ENCODE data around the gene MSN. TPM values are rescaled to one million over a fixed set of nuclear protein-coding genes. Genes with fewer than 3 reads are reported as not detected.
"Not testable (repeated sequence)": the region's sequence is repeated elsewhere in the genome, so short reads cannot be mapped to it uniquely, and the experiment has no call there.

MSN gene
- polyA plus RNA-seq, 1 donor (not counting 4 experiments of a cell fraction or from before 2014, with no cell fraction given) = 421 TPM

- H4K20me1 ChIP-seq (ENCODE audit: control insufficient read depth, extremely low read depth, insufficient read depth, low read length) = no peaks in the 10 kb centered on the region
- no peaks in the 10 kb centered on the region for H3K9me1 ChIP-seq (ENCODE audit: control insufficient read depth, extremely low read depth, insufficient read depth, low read length)
- no peak for TF ChIP-seq CTCF (optimal IDR thresholded peaks at IDR 0.05 in 1 of 3, IDR thresholded peaks at IDR 0.05 in 1 of 3, conservative IDR thresholded peaks at IDR 0.05 in 1 of 3; ENCODE audit: extremely low read depth in 1 of 3, insufficient read depth in 2 of 3, low read length in 3 of 3)
- no peak for TF ChIP-seq EZH2 (IDR thresholded peaks at IDR 0.05; ENCODE audit: low read length)
- no peaks in the 10 kb centered on the region for H3K4me1 ChIP-seq (ENCODE audit: control insufficient read depth, extremely low read depth, insufficient read depth, low read length)
- no peak overlapping the region for H3K4me2 ChIP-seq (ENCODE audit: control insufficient read depth, extremely low read depth, insufficient read depth, low read depth, low read length)
- no peaks in the 10 kb centered on the region for H3K36me3 ChIP-seq (ENCODE audit: control insufficient read depth in 2 of 2, extremely low read depth in 1 of 2, insufficient read depth in 2 of 2, low read length in 2 of 2)
- H3K9ac ChIP-seq (ENCODE audit: control insufficient read depth, extremely low read depth, insufficient read depth, low read length) = no peak overlapping the region
- no peak overlapping the region for H2AFZ ChIP-seq (ENCODE audit: control insufficient read depth, low read length)
- H3K27ac ChIP-seq (ENCODE audit: control insufficient read depth, insufficient read depth, low read length) = no peak overlapping the region
- dilution Hi-C loops (cut with MboI; ENCODE audit: extremely low pct_ligation_motif_present, low sequenced_read_pairs) = no loop called here
- H3K27me3 ChIP-seq (ENCODE audit: control insufficient read depth, extremely low read depth, insufficient read depth, low read length) = no peaks in the 10 kb centered on the region
- H3K4me3 ChIP-seq (ENCODE audit: control insufficient read depth in 2 of 3, extremely low read depth in 1 of 3, insufficient read depth in 2 of 3, low read depth in 1 of 3, low read length in 3 of 3) = no peak overlapping the region
- no peaks in the 10 kb centered on the region for H3K9me3 ChIP-seq (ENCODE audit: control insufficient read depth, low read depth, low read length)
- DNase-seq (ENCODE audit: low read depth, low spot score) = no peak
- H3K79me2 ChIP-seq (ENCODE audit: control insufficient read depth, insufficient read depth, low read length) = no peaks in the 10 kb centered on the region
- no peak for FAIRE-seq
Measured at GRCh38 chrX:65635822-65636221, 31.6 kb upstream of the MSN start.

- H3K36me3 ChIP-seq (ENCODE audit: control insufficient read depth in 2 of 2, extremely low read depth in 1 of 2, insufficient read depth in 2 of 2, low read length in 2 of 2); H4K20me1 ChIP-seq (ENCODE audit: control insufficient read depth, extremely low read depth, insufficient read depth, low read length); H3K9me1 ChIP-seq (ENCODE audit: control insufficient read depth, extremely low read depth, insufficient read depth, low read length); FAIRE-seq; H3K4me3 ChIP-seq (ENCODE audit: control insufficient read depth in 2 of 3, extremely low read depth in 1 of 3, insufficient read depth in 2 of 3, low read depth in 1 of 3, low read length in 3 of 3); dilution Hi-C loops (cut with MboI; ENCODE audit: extremely low pct_ligation_motif_present, low sequenced_read_pairs); H3K4me2 ChIP-seq (ENCODE audit: control insufficient read depth, extremely low read depth, insufficient read depth, low read depth, low read length); H3K9me3 ChIP-seq (ENCODE audit: control insufficient read depth, low read depth, low read length); H3K27ac ChIP-seq (ENCODE audit: control insufficient read depth, insufficient read depth, low read length); H3K4me1 ChIP-seq (ENCODE audit: control insufficient read depth, extremely low read depth, insufficient read depth, low read length); H3K79me2 ChIP-seq (ENCODE audit: control insufficient read depth, insufficient read depth, low read length); H3K9ac ChIP-seq (ENCODE audit: control insufficient read depth, extremely low read depth, insufficient read depth, low read length); DNase-seq (ENCODE audit: low read depth, low spot score); H3K27me3 ChIP-seq (ENCODE audit: control insufficient read depth, extremely low read depth, insufficient read depth, low read length); H2AFZ ChIP-seq (ENCODE audit: control insufficient read depth, low read length): not testable (repeated sequence)
Measured at GRCh38 chrX:65636261-65636660, 31.2 kb upstream of the MSN start.

GRCh38 chrX:65637335-65637734, 30.1 kb upstream of the MSN start:
- Histone ChIP-seq H2AFZ (ENCODE audit: control insufficient read depth, low read length) (no peak overlapping the region), H3K27ac (ENCODE audit: control insufficient read depth, insufficient read depth, low read length) (no peak overlapping the region), H4K20me1 (ENCODE audit: control insufficient read depth, extremely low read depth, insufficient read depth, low read length) (no peaks in the 10 kb centered on the region), H3K9me3 (ENCODE audit: control insufficient read depth, low read depth, low read length) (no peaks in the 10 kb centered on the region), H3K4me3 (ENCODE audit: control insufficient read depth in 2 of 3, extremely low read depth in 1 of 3, insufficient read depth in 2 of 3, low read depth in 1 of 3, low read length in 3 of 3) (no peak overlapping the region), H3K79me2 (ENCODE audit: control insufficient read depth, insufficient read depth, low read length) (no peaks in the 10 kb centered on the region), H3K4me2 (ENCODE audit: control insufficient read depth, extremely low read depth, insufficient read depth, low read depth, low read length) (no peak overlapping the region), H3K4me1 (ENCODE audit: control insufficient read depth, extremely low read depth, insufficient read depth, low read length) (no peaks in the 10 kb centered on the region), H3K9ac (ENCODE audit: control insufficient read depth, extremely low read depth, insufficient read depth, low read length) (no peak overlapping the region), H3K9me1 (ENCODE audit: control insufficient read depth, extremely low read depth, insufficient read depth, low read length) (no peaks in the 10 kb centered on the region), H3K36me3 (ENCODE audit: control insufficient read depth in 2 of 2, extremely low read depth in 1 of 2, insufficient read depth in 2 of 2, low read length in 2 of 2) (no peaks in the 10 kb centered on the region), H3K27me3 (ENCODE audit: control insufficient read depth, extremely low read depth, insufficient read depth, low read length) (no peaks in the 10 kb centered on the region)
- FAIRE-seq (no peak), DNase-seq (ENCODE audit: low read depth, low spot score) (no peak)
- TF ChIP-seq CTCF (optimal IDR thresholded peaks at IDR 0.05 in 1 of 3, IDR thresholded peaks at IDR 0.05 in 1 of 3, conservative IDR thresholded peaks at IDR 0.05 in 1 of 3; ENCODE audit: extremely low read depth in 1 of 3, insufficient read depth in 2 of 3, low read length in 3 of 3) = no peak
- dilution Hi-C loops (cut with MboI; ENCODE audit: extremely low pct_ligation_motif_present, low sequenced_read_pairs) = no loop called here

All from keratinocyte (primary cell).